GM12878 (cell line): ENCODE measurements around the gene PODXL2. TPM values are rescaled to one million over a fixed set of nuclear protein-coding genes. Genes with fewer than 3 reads are reported as not detected.

Experiments
- ATAC-seq: fragments of 200-7000 bp; cut with Tn5 transposase; 3 replicates; pipeline ENCODE4 v1.9.1; 2020; ENCODE audit warnings: mild to moderate bottlenecking, moderate library complexity
- BruUV-seq: library from RNA; stranded (reverse); fragments of 400-500 nt; replicated peaks from 2 replicates; lab custom pipeline; 2021; lab: Mats Ljungman, UMichigan
- CTCF ChIA-PET: fragments of 300-600 bp; sonication (Branson Sonifier 250); formaldehyde crosslinking; extraction: SDS; loops from one replicate; lab custom pipeline; 2021; ENCODE audit warnings: inconsistent platforms; lab: Yijun Ruan, JAX
- POLR2A ChIA-PET: fragments of 350-600 bp; formaldehyde crosslinking; extraction: SDS; loops from one replicate; lab custom pipeline; 2021; ENCODE audit warnings: inconsistent platforms; lab: Charles Lee
- RAD21 ChIA-PET: fragments of 300-600 bp; sonication (Branson Sonifier 250); formaldehyde crosslinking; loops from one replicate; lab custom pipeline; 2023; ENCODE audit warnings: antibody characterized with exemption; ENCODE audit not compliant: unreplicated experiment; lab: Charles Lee
- SMC1A ChIA-PET: fragments of 300-600 bp; sonication (Branson Sonifier 250); formaldehyde crosslinking; loops from one replicate; lab custom pipeline; 2023; ENCODE audit not compliant: unreplicated experiment, uncharacterized antibody; lab: Charles Lee
- DNase-seq: peaks from one replicate; pipeline ENCODE4 v3.0.0-alpha.2; 2011; ENCODE audit warnings: low read depth, low spot score
- FAIRE-seq: peaks from 3 replicates; lab custom pipeline; 2011; peaks lifted over from hg19 to GRCh38; lab: Jason Lieb, UNC
- H2AFZ ChIP-seq: 2 replicates; pipeline ENCODE4 v1.6.0; 2011; ENCODE audit warnings: low read depth, low read length, control low read depth; ENCODE audit not compliant: control insufficient read depth
- H3K27ac ChIP-seq: 2 replicates; pipeline ENCODE4 v1.5.1; 2011; ENCODE audit warnings: control low read depth; ENCODE audit not compliant: control insufficient read depth, insufficient read depth
- H3K27me3 ChIP-seq, 2 experiments: replicated peaks in 1 of 2; 2 replicates each; pipeline versions ENCODE4 v1.6.0 to v1.6.1; 2011; ENCODE audit warnings: low read length in 1 of 2; ENCODE audit not compliant: control insufficient read depth in 2 of 2, insufficient read depth in 2 of 2
- H3K36me3 ChIP-seq, 2 experiments: 2 replicates each; pipeline ENCODE4 v1.5.1; 2011; ENCODE audit warnings: low read length in 1 of 2; ENCODE audit not compliant: control insufficient read depth in 2 of 2, insufficient read depth in 2 of 2
- H3K4me1 ChIP-seq: 2 replicates; pipeline ENCODE4 v1.6.1; 2011; ENCODE audit warnings: mild to moderate bottlenecking, low read length, moderate library complexity, mixed read lengths; ENCODE audit not compliant: control insufficient read depth, insufficient read depth
- H3K4me2 ChIP-seq: 2 replicates; pipeline ENCODE4 v1.6.0; 2011; ENCODE audit warnings: control low read depth; ENCODE audit not compliant: control insufficient read depth, insufficient read depth
- H3K4me3 ChIP-seq: fragments of 200-600 bp; sonication (generic); 2 replicates; pipeline ENCODE4 v1.5.1; 2016
- H3K79me2 ChIP-seq: 2 replicates; pipeline ENCODE4 v1.6.0; 2011; ENCODE audit warnings: low read length; ENCODE audit not compliant: control insufficient read depth, insufficient read depth
- H3K9ac ChIP-seq: 2 replicates; pipeline ENCODE4 v1.8.0; 2011; ENCODE audit warnings: low read length, control low read depth, mixed read lengths; ENCODE audit not compliant: control insufficient read depth, insufficient read depth
- H3K9me3 ChIP-seq: replicated peaks from 3 replicates; pipeline ENCODE4 v1.5.1; 2011; ENCODE audit warnings: mild to moderate bottlenecking, low read length; ENCODE audit not compliant: control insufficient read depth, insufficient read depth
- H4K20me1 ChIP-seq: 2 replicates; pipeline ENCODE4 v1.6.0; 2011; ENCODE audit not compliant: control insufficient read depth, insufficient read depth
- BRCA1 ChIP-seq: IDR thresholded peaks from 2 replicates; pipeline ENCODE4 v1.6.1; 2011; ENCODE audit warnings: low read depth, low read length, improper control_type of control experiment
- CHD2 ChIP-seq: IDR thresholded peaks from 2 replicates; pipeline ENCODE4 v1.6.1; 2011; ENCODE audit warnings: low read depth, low read length, improper control_type of control experiment, borderline replicate concordance
- FOXK2 ChIP-seq: fragments of 450-650 bp; IDR thresholded peaks from 2 replicates; pipeline ENCODE4 v1.6.1; 2017; ENCODE audit warnings: mild to moderate bottlenecking, moderate library complexity
- GATAD2B ChIP-seq: fragments of 450-650 bp; conservative IDR thresholded peaks from 2 replicates; pipeline ENCODE4 v1.6.1; 2017; ENCODE audit warnings: low read depth, mild to moderate bottlenecking, moderate library complexity
- MYB ChIP-seq: fragments of 150-350 bp; IDR thresholded peaks from 2 replicates; pipeline ENCODE4 v1.6.1; 2014; ENCODE audit warnings: mild to moderate bottlenecking, low read depth, low read length, borderline replicate concordance
- NFYA ChIP-seq: IDR thresholded peaks from 2 replicates; pipeline ENCODE4 v1.6.1; 2011; ENCODE audit warnings: low read depth, mild to moderate bottlenecking, low read length, improper control_type of control experiment, borderline replicate concordance
- RAD21 ChIP-seq: IDR thresholded peaks from 2 replicates; pipeline ENCODE4 v1.6.1; 2011; ENCODE audit warnings: mild to moderate bottlenecking, low read depth, low read length, moderate library complexity; ENCODE audit not compliant: insufficient read depth
- SREBF1 ChIP-seq: IDR thresholded peaks from 2 replicates; pipeline ENCODE4 v1.6.1; 2012; ENCODE audit warnings: mild to moderate bottlenecking, low read length
- SREBF2 ChIP-seq: IDR thresholded peaks from 2 replicates; pipeline ENCODE4 v1.6.1; 2012; ENCODE audit warnings: mild to moderate bottlenecking, low read length
- TBL1XR1 ChIP-seq: IDR thresholded peaks from 2 replicates; pipeline ENCODE4 v1.6.1; 2012; ENCODE audit warnings: low read depth, low read length, improper control_type of control experiment
- TCF3 ChIP-seq: IDR thresholded peaks from 2 replicates; pipeline ENCODE4 v1.6.1; 2012; ENCODE audit warnings: low read depth, mild to moderate bottlenecking, low read length, borderline replicate concordance; ENCODE audit not compliant: insufficient read depth
- WGBS: methylation state at CpG from one replicate; pipeline ENCODE4 v1.1.6; 2016; ENCODE audit warnings: low lambda C conversion rate; ENCODE audit not compliant: insufficient replicate concordance, insufficient coverage; ENCODE audit errors: missing lambda C conversion rate; 5-methylcytosine and 5-hydroxymethylcytosine counted together
- in situ Hi-C: fragments of 300-500 bp; cut with MboI; formaldehyde crosslinking; loops from 9 replicates; pipeline ENCODE4 v1.14.3; 2018; ENCODE audit warnings: mixed read lengths
- intact Hi-C: fragments of 100-400 bp; cut with micrococcal nuclease; formaldehyde crosslinking; loops from one replicate; pipeline ENCODE4 v1.14.2; 2022; ENCODE audit not compliant: unreplicated experiment
- polyA plus RNA-seq, 11 experiments: library from polyadenylated mRNA; depleted of rRNA in 4 of 11; unstranded in 6 of 11; stranded (reverse) in 5 of 11; fragments of >200 nt; fragmentation: Nextera tagmentation in 4 of 11; fragmentation: Illumina TruSeq in 1 of 11; extraction: Ambion mirVana in 4 of 11; extraction: Trizol in 1 of 11; gene quantifications; 1 replicate in 1 of 11; 2 replicates in 10 of 11; pipeline versions ENCODE4 v1.2.1 to v1.2.3, GENCODE V29; 2011 to 2016; ENCODE audit warnings: inconsistent platforms in 2 of 11, missing spikeins in 2 of 11, low read depth in 1 of 11
- total RNA-seq, 4 experiments: library from RNA; depleted of rRNA in 3 of 4; stranded (reverse); fragments of >200 nt in 3 of 4; fragmentation: Illumina TruSeq in 1 of 4; extraction: Trizol in 1 of 4; gene quantifications; 2 replicates each; pipeline versions ENCODE4 v1.2.1 to v1.2.3, GENCODE V29; 2013 to 2021
- TF ChIP-seq, protein P1 (sequence below): fragments of 450-650 bp; IDR thresholded peaks from 2 replicates; pipeline ENCODE4 v1.6.1; 2014; ENCODE audit warnings: mild to moderate bottlenecking
- TF ChIP-seq, protein P2 (sequence below): fragments of 450-650 bp; IDR thresholded peaks from 2 replicates; pipeline ENCODE4 v1.6.1; 2017; ENCODE audit warnings: low read depth, mild to moderate bottlenecking, moderate library complexity

PODXL2 gene
- total and polyA plus RNA-seq, 10 of the 15 experiments (the other 5 are each of a cell fraction or from before 2014, with no cell fraction given): 0.03 to 24.4 (median 13.6) TPM; not detected in 2

DNA sequence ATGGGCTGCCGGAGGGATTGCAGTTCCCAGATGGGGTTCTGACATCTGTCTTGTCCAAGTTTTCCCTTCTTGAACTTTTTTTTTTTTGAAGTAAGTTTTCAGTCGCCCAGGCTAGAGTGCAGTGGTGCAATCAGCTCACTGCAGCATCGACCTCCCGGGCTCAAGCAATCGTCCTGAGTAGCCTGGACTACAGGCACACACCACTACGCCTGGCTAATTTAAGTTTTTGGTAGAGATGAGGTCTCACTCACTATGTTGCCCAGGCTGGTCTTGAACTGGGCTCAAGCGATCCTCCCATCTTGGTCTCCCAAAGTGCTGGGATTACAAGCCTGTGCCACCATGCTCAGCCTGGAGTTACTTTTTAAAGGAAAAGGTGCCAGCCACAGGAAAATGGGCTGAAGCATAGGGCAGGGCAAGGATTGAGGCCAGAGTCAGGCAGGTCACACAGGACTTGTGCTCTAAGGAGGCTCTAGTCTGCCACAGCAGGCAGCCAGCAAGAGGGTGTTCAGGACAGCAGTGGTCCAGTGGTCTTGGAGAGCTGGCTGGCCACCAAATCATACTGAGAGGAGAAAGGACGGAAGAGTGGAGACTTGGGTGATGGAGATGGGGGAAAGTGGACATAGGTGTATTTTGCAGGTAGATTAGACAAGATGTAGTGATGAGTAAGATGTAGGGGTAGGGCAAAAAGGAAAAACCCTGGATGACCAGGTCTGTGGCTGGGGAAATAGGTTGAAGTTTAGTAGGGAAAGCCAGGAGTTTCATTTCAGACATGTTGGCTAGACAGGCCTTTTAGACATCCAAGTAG, 6.0 kb upstream of the PODXL2 start:
- 92% methylated on average over 8 of the region's 8 CpGs for WGBS
- Histone ChIP-seq H3K4me1 (no peaks in the 10 kb centered on the region), H2AFZ (no peak overlapping the region), H3K27me3 (no peaks in the 10 kb centered on the region), H3K79me2 (no peaks in the 10 kb centered on the region), H3K9ac (no peak overlapping the region), H3K9me3 (no peaks in the 10 kb centered on the region), H4K20me1 (no peaks in the 10 kb centered on the region), H3K4me2 (no peak overlapping the region), H3K4me3 (no peak overlapping the region), H3K27ac (no peak overlapping the region), H3K36me3 (peaks cover 20 to 28% of the 10 kb centered on the region in 2 experiments)
- in situ Hi-C loops: no loop called here
- no peak; the same call in 2 of the 3 replicates for ATAC-seq
- CTCF ChIA-PET: no interaction called here
- intact Hi-C loops: no loop called here
- no peak for TF ChIP-seq GATAD2B
- TF ChIP-seq TBL1XR1: no peak
- no peak for TF ChIP-seq TCF3
- no peak for TF ChIP-seq CHD2
- no peak for TF ChIP-seq NFYA
- no peak for DNase-seq
- POLR2A ChIA-PET: interaction anchor here (0.7 kb wide), 1 partner anchor 310 kb away, joined by 4 read pairs; no protein-coding TSS in a partner anchor
- BruUV-seq: no TSS peak
- FAIRE-seq: no peak
- RAD21 ChIA-PET: no interaction called here
- SMC1A ChIA-PET: interaction anchor here (0.9 kb wide), 1 partner anchor 13 kb away, joined by 3 read pairs; no protein-coding TSS in a partner anchor

DNA sequence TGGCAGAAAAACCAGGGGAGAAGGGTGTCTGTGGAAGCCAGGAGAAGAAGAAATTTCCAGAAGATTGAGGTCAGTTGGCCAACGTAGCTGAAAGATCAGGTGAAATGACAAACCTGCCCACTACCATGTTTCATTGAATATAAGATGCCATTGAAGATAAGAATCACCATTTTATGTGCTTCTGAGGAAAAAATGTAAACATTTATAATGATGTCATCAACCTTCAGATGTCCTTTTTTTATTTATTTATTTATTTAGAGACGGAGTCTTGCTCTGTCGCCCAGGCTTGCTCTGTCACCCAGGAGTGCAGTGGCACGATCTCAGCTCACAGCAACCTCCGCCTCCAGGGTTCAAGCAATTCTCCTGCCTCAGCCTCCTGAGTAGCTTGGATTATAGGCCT, 4.9 kb upstream of the PODXL2 start:
- Histone ChIP-seq H3K9me3 (no peaks in the 10 kb centered on the region), H3K36me3 (peaks cover 14 to 19% of the 10 kb centered on the region in 2 experiments), H3K9ac (no peak overlapping the region), H3K4me2 (no peak overlapping the region), H3K4me1 (no peaks in the 10 kb centered on the region), H2AFZ (no peak overlapping the region), H4K20me1 (no peaks in the 10 kb centered on the region), H3K79me2 (no peaks in the 10 kb centered on the region), H3K27ac (no peak overlapping the region), H3K4me3 (no peak overlapping the region), H3K27me3 (peaks cover 2 to 3% of the 10 kb centered on the region in 2 experiments; a peak in 2 of 4 replicates)
- ChIA-PET POLR2A (interaction anchor here (0.7 kb wide), 1 partner anchor 311 kb away, joined by 4 read pairs; no protein-coding TSS in a partner anchor), SMC1A (no interaction called here), RAD21 (no interaction called here), CTCF (interaction anchor here (1.4 to 1.5 kb wide), 2 partner anchors 10 to 26 kb away, joined by 3 read pairs; partner anchors contain the start of gene MCM2)
- intact Hi-C loops: no loop called here
- FAIRE-seq (no peak), ATAC-seq (no peak), DNase-seq (no peak)
- WGBS: 83% methylated on average over 5 of the region's 5 CpGs
- in situ Hi-C loops: no loop called here
- no TSS peak for BruUV-seq
- TF ChIP-seq SREBF1: no peak
- TF ChIP-seq, protein P1, sequence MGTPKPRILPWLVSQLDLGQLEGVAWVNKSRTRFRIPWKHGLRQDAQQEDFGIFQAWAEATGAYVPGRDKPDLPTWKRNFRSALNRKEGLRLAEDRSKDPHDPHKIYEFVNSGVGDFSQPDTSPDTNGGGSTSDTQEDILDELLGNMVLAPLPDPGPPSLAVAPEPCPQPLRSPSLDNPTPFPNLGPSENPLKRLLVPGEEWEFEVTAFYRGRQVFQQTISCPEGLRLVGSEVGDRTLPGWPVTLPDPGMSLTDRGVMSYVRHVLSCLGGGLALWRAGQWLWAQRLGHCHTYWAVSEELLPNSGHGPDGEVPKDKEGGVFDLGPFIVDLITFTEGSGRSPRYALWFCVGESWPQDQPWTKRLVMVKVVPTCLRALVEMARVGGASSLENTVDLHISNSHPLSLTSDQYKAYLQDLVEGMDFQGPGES: no peak
- TF ChIP-seq, protein P2, sequence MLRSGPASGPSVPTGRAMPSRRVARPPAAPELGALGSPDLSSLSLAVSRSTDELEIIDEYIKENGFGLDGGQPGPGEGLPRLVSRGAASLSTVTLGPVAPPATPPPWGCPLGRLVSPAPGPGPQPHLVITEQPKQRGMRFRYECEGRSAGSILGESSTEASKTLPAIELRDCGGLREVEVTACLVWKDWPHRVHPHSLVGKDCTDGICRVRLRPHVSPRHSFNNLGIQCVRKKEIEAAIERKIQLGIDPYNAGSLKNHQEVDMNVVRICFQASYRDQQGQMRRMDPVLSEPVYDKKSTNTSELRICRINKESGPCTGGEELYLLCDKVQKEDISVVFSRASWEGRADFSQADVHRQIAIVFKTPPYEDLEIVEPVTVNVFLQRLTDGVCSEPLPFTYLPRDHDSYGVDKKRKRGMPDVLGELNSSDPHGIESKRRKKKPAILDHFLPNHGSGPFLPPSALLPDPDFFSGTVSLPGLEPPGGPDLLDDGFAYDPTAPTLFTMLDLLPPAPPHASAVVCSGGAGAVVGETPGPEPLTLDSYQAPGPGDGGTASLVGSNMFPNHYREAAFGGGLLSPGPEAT: no peak
- TF ChIP-seq RAD21: no peak
- TF ChIP-seq SREBF2: no peak
- TF ChIP-seq BRCA1: no peak
- no peak for TF ChIP-seq MYB
- TF ChIP-seq FOXK2: no peak
